ENCODE data around the gene ZNF23.

The ZNF23 gene

DNA sequence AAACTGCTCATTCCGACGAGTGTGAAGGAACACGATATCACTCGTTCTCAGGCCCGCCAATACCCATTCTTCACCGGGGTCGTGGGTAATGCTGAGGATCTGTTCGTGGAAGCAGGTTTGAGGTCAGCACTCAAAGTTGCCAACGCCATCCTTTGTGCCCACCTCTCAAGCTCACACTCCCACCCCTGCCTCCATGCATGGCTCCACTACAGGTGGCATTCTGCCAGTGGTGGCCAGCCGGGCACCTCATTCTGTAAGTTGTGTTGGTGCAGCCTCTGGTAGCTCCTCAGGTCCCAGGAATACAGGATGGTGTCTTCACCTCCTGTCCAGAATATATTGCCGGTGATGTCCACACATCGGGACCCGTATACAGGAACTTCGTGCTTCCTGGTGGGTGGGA, 30.9 kb downstream of the ZNF23 start:
- ATAC-seq: no peak
- no peak for TF ChIP-seq ZC3H10 (CRISPR knock-in tag; IDR thresholded peaks at IDR 0.05)
- TF ChIP-seq, protein P1, sequence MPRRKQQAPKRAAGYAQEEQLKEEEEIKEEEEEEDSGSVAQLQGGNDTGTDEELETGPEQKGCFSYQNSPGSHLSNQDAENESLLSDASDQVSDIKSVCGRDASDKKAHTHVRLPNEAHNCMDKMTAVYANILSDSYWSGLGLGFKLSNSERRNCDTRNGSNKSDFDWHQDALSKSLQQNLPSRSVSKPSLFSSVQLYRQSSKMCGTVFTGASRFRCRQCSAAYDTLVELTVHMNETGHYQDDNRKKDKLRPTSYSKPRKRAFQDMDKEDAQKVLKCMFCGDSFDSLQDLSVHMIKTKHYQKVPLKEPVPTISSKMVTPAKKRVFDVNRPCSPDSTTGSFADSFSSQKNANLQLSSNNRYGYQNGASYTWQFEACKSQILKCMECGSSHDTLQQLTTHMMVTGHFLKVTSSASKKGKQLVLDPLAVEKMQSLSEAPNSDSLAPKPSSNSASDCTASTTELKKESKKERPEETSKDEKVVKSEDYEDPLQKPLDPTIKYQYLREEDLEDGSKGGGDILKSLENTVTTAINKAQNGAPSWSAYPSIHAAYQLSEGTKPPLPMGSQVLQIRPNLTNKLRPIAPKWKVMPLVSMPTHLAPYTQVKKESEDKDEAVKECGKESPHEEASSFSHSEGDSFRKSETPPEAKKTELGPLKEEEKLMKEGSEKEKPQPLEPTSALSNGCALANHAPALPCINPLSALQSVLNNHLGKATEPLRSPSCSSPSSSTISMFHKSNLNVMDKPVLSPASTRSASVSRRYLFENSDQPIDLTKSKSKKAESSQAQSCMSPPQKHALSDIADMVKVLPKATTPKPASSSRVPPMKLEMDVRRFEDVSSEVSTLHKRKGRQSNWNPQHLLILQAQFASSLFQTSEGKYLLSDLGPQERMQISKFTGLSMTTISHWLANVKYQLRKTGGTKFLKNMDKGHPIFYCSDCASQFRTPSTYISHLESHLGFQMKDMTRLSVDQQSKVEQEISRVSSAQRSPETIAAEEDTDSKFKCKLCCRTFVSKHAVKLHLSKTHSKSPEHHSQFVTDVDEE (CRISPR knock-in tag; IDR thresholded peaks at IDR 0.05): no peak
- no peak for TF ChIP-seq ARNTL (CRISPR knock-in tag; IDR thresholded peaks at IDR 0.05; ENCODE audit: borderline replicate concordance, low read depth)
- TF ChIP-seq ESRRG (CRISPR knock-in tag; IDR thresholded peaks at IDR 0.05): no peak
- TF ChIP-seq, protein P2, sequence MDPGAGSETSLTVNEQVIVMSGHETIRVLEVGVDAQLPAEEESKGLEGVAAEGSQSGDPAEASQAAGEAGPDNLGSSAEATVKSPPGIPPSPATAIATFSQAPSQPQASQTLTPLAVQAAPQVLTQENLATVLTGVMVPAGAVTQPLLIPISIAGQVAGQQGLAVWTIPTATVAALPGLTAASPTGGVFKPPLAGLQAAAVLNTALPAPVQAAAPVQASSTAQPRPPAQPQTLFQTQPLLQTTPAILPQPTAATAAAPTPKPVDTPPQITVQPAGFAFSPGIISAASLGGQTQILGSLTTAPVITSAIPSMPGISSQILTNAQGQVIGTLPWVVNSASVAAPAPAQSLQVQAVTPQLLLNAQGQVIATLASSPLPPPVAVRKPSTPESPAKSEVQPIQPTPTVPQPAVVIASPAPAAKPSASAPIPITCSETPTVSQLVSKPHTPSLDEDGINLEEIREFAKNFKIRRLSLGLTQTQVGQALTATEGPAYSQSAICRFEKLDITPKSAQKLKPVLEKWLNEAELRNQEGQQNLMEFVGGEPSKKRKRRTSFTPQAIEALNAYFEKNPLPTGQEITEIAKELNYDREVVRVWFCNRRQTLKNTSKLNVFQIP (CRISPR knock-in tag; IDR thresholded peaks at IDR 0.05; ENCODE audit: borderline replicate concordance, low read depth): no peak
- TF ChIP-seq CSDC2 (CRISPR knock-in tag; IDR thresholded peaks at IDR 0.05): no peak
- TF ChIP-seq GLIS3 (CRISPR knock-in tag; IDR thresholded peaks at IDR 0.05): no peak
- no peak for TF ChIP-seq ZNF8 (CRISPR knock-in tag; IDR thresholded peaks at IDR 0.05)
- no peak for TF ChIP-seq SNAI2 (CRISPR knock-in tag; IDR thresholded peaks at IDR 0.05)
- no peak for TF ChIP-seq RARB (CRISPR knock-in tag; IDR thresholded peaks at IDR 0.05)
- TF ChIP-seq ZFP3 (CRISPR knock-in tag; IDR thresholded peaks at IDR 0.05): no peak

DNA sequence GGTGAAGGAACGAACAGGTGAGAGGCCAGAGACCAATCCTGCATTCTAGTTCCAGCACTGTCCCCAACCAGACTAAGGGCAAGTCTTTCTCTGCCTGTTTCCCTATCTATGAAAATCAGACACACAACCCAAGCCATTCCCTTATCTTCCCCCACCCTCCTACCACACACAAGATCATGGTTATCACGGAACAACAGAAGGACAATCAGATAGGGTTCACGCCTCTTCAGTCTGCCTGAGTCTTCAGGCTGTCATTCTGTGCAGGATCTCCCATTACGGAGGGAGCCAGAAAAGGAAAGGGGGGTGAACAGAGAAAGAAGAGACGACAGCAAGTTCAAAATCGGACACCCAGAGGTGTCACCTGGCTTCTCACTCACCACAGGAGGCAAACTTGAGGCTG, 31.3 kb downstream of the ZNF23 start:
- no peak for TF ChIP-seq ZFP30 (CRISPR knock-in tag; IDR thresholded peaks at IDR 0.05)
- TF ChIP-seq ZNF70 (CRISPR knock-in tag; IDR thresholded peaks at IDR 0.05): no peak
- no peak for TF ChIP-seq BACH2 (CRISPR knock-in tag; IDR thresholded peaks at IDR 0.05; ENCODE audit: borderline replicate concordance)
- no peak for TF ChIP-seq RARB (CRISPR knock-in tag; IDR thresholded peaks at IDR 0.05)
- TF ChIP-seq, protein P1 (CRISPR knock-in tag; IDR thresholded peaks at IDR 0.05): no peak
- TF ChIP-seq, protein P3, sequence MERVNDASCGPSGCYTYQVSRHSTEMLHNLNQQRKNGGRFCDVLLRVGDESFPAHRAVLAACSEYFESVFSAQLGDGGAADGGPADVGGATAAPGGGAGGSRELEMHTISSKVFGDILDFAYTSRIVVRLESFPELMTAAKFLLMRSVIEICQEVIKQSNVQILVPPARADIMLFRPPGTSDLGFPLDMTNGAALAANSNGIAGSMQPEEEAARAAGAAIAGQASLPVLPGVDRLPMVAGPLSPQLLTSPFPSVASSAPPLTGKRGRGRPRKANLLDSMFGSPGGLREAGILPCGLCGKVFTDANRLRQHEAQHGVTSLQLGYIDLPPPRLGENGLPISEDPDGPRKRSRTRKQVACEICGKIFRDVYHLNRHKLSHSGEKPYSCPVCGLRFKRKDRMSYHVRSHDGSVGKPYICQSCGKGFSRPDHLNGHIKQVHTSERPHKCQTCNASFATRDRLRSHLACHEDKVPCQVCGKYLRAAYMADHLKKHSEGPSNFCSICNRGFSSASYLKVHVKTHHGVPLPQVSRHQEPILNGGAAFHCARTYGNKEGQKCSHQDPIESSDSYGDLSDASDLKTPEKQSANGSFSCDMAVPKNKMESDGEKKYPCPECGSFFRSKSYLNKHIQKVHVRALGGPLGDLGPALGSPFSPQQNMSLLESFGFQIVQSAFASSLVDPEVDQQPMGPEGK (CRISPR knock-in tag; IDR thresholded peaks at IDR 0.05; ENCODE audit: borderline replicate concordance): no peak
- no peak for TF ChIP-seq ZC3H10 (CRISPR knock-in tag; IDR thresholded peaks at IDR 0.05)
- TF ChIP-seq ZNF565 (CRISPR knock-in tag; conservative IDR thresholded peaks at IDR 0.05; ENCODE audit: low read depth): no peak
- no peak for TF ChIP-seq PPARA (CRISPR knock-in tag; IDR thresholded peaks at IDR 0.05; ENCODE audit: borderline replicate concordance)
- TF ChIP-seq ZFP3 (CRISPR knock-in tag; IDR thresholded peaks at IDR 0.05): no peak
- no peak for TF ChIP-seq ZNF8 (CRISPR knock-in tag; IDR thresholded peaks at IDR 0.05)
- no peak for TF ChIP-seq OSR1 (CRISPR knock-in tag; IDR thresholded peaks at IDR 0.05)
- no peak for ATAC-seq

DNA sequence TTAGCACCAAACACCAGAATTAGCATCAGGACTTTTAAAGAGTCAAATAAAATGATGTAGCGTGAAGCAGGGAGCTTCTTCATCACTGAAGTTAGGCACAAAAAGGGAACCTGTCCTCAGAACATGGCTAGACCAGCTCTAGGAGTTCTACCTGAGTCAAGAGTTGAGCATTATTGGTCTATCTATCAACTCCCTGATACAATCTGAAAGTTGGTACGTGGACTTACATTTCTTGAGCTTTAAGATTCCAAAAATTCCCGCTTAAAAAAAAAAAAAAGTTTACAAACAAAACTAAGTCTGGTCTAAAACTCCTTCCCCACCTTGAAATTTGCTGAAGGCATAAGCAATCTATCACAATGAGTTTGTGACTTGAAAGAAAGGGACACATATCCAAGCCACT, 32.5 kb downstream of the ZNF23 start:
- ATAC-seq: no peak

More for the DNA sequence above, 32.5 kb downstream of the ZNF23 start:
- TF ChIP-seq, protein P1 (CRISPR knock-in tag; IDR thresholded peaks at IDR 0.05): no peak

Data from SK-N-SH treated with all-trans-retinoic acid at 6 μM for 48 hours (cell line).